GM18868 (cell line): ENCODE results near the gene GPR135.
A peak's percentile ranks its signal among the peaks of the same experiment; 100 is the strongest.

Experiments
- ATAC-seq: cut with Tn5 transposase; IDR thresholded peaks from one replicate; pipeline ENCODE4 v1.9.1; 2021; ENCODE audit warnings: mild to moderate bottlenecking, moderate library complexity; ENCODE audit not compliant: unreplicated experiment

The GPR135 gene

DNA sequence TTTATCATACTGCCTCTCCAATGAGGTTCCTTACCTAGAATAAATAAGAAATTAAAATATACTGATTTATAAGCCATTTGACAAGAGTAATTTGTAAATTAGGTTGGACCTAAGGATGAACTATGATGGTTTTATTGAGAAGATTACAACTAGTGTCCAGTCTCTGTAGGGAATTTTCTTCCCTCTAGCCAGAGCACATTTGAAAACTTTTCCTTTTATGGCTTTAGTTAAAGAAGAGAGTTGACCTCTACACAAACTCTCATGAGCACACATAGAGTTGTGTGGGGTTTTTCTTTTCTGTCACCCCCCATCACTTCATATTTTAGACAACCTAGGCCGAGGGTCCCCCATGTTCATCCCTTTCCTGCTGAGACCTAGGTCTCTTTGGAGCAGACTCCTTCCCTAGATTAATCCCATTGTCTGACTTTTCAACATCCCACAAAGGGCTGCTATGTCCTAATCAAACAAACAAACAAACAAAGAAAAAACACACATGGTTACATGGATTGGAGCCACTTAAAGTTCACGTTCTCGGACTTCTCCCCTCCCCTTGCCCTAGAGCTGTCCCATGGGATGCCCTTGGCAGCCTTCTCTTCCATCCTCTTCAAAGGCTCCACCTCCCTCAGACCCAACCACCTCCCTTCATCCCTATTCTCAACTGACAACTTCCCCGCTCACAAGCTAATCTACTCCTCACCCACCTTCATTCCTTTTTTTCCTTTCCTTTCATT is 40.7 kb downstream of the GPR135 start:
- ATAC-seq = no peak

- ATAC-seq = peak; percentile 73
These were observed 42.9 kb downstream of the GPR135 start for GRCh38 chr14:59422069-59422881.

DNA sequence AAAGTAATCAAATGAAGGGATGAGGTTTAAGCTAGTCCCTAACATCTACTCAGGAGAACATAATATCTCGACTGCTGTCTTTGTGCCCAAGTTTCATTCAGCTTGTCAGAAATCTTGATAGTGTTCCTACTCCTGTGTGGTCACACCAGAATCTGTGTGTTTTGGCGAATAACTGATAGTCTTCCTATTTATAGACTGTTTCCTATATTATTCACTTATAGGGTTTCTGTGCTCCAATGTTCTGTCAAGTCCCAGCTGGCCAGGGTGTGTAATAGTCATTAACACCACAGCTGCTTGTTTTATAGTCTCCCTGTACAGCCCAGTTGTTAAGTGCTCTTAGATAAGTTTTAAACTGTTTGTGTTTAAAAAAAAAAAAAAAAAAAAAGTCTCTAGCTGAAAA is 45.9 kb downstream of the GPR135 start:
- ATAC-seq = no peak

GRCh38 chr14:59417311-59417710 is 47.9 kb downstream of the GPR135 start:
- no peak for ATAC-seq

DNA sequence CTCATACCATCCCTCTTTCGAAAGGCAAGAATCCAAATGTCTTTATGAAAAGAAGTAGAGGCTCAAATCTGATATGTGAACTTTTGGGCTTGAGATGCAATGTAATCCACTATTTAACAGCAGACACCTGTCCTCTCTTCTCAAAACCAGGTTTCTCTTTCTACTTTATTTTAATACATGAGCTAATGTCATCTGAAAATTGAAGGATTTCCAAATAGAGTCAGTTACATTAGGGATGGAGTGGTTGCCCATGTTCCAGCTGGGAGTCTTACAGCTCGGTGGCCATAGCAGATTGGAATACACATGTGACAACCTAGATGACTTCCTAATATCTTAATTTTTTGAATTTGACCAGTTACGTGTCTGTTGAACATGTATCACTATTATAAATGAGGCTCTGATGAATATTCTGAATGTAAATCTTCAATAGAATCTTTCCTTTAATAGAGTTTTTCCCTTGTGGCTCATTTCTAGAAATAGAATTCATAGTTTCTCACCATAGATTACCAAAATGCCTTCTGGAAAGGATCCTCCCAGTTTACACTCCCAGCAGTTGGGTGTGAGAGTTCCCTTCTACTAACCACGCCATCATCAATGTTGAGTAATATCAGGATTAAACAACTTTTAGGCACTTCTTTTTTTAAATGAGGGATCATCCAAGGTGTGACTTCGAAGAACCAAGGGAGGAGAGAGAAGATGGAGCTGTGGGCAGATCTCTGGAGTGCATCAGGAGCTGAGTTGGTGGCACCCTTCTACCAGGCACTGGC is 49.2 kb downstream of the GPR135 start:
- ATAC-seq = no peak
